ENCODE measurements around the gene MEF2B. TPM values are rescaled to one million over a fixed set of nuclear protein-coding genes. Genes with fewer than 3 reads are reported as not detected.
"Not testable (repeated sequence)": the region's sequence is repeated elsewhere in the genome, so short reads cannot be mapped to it uniquely, and the experiment has no call there.

MEF2B gene
- total RNA-seq, 2 experiments from 2014 or later, result 0.80 to 2.7 TPM

GRCh38 chr19:19111967-19112580 lies 58.0 kb downstream of the MEF2B start:
- ChIA-PET POLR2A (no interaction called here), CTCF (no interaction called here)

- CTCF ChIA-PET, result no interaction called here
Observed at GRCh38 chr19:19111136-19111835, 58.8 kb downstream of the MEF2B start.

GRCh38 chr19:19110410-19111135 lies 59.5 kb downstream of the MEF2B start:
- POLR2A ChIA-PET, result no interaction called here
- CTCF ChIA-PET, result no interaction called here

More at GRCh38 chr19:19111136-19111835, 58.8 kb downstream of the MEF2B start:
- POLR2A ChIA-PET, result no interaction called here

GRCh38 chr19:19109601-19110000 lies 60.5 kb downstream of the MEF2B start:
- POLR2A ChIA-PET, result no interaction called here
- CTCF ChIA-PET, result interaction anchor here (0.6 kb wide), 1 partner anchor 82 kb away, joined by 6 read pairs; no protein-coding TSS in a partner anchor

GRCh38 chr19:19107654-19108053 lies 62.4 kb downstream of the MEF2B start:
- ChIA-PET POLR2A (no interaction called here), CTCF (no interaction called here)

- CTCF ChIA-PET, result interaction anchor here (0.7 kb wide), 1 partner anchor 54 kb away, joined by 3 read pairs; no protein-coding TSS in a partner anchor
- POLR2A ChIA-PET, result not testable (repeated sequence)
Observed at GRCh38 chr19:19106938-19107337, 63.1 kb downstream of the MEF2B start.

- CTCF ChIA-PET, result interaction anchor here (0.7 kb wide), 1 partner anchor 53 kb away, joined by 3 read pairs; no protein-coding TSS in a partner anchor
- POLR2A ChIA-PET, result no interaction called here
Observed at GRCh38 chr19:19106056-19106551, 64.0 kb downstream of the MEF2B start.

- ChIA-PET POLR2A (no interaction called here), CTCF (no interaction called here)
Observed at GRCh38 chr19:19105365-19106055, 64.6 kb downstream of the MEF2B start.

GRCh38 chr19:19103167-19103566 lies 66.9 kb downstream of the MEF2B start:
- POLR2A ChIA-PET, result no interaction called here
- CTCF ChIA-PET, result no interaction called here

- POLR2A ChIA-PET, CTCF ChIA-PET: not testable (repeated sequence)
Observed at GRCh38 chr19:19102566-19102965, 67.5 kb downstream of the MEF2B start.

- ChIA-PET POLR2A (no interaction called here), CTCF (no interaction called here)
Observed at GRCh38 chr19:19101540-19101939, 68.5 kb downstream of the MEF2B start.

- POLR2A ChIA-PET, result no interaction called here
- CTCF ChIA-PET, result no interaction called here
Observed at GRCh38 chr19:19098703-19099632, 71.1 kb downstream of the MEF2B start.

GRCh38 chr19:19098084-19098702 lies 71.9 kb downstream of the MEF2B start:
- ChIA-PET POLR2A (no interaction called here), CTCF (no interaction called here)

GRCh38 chr19:19096641-19097627 lies 73.1 kb downstream of the MEF2B start:
- ChIA-PET POLR2A (interaction anchor here (0.6 kb wide), 1 partner anchor 176 kb away, joined by 3 read pairs; the partner anchor contains the start of gene TM6SF2), CTCF (no interaction called here)

GRCh38 chr19:19095691-19096090 lies 74.4 kb downstream of the MEF2B start:
- CTCF ChIA-PET, result no interaction called here
- POLR2A ChIA-PET, result no interaction called here

Data from activated CD8-positive, alpha-beta memory T cell treated with anti-CD3 and anti-CD28 coated beads for 36 hours (primary cell).